Naive B cell (primary cell): ENCODE data around the gene TMEM217. TPM values are rescaled to one million over a fixed set of nuclear protein-coding genes. Genes with fewer than 3 reads are reported as not detected.

Source experiments
- ATAC-seq, 2 donors: fragments of 150-1000 bp; cut with Tn5 transposase; 2 replicates each; pipeline ENCODE4 v1.10.0; 2021; ENCODE audit warnings: low read depth in 2 of 2, mild to moderate bottlenecking in 2 of 2, moderate library complexity in 2 of 2
- DNase-seq: peaks from one replicate; pipeline ENCODE4 v3.0.0; 2022
- H3K27ac Mint-ChIP-seq, 6 donors: one replicate each; pipeline ENCODE4 v1.8.0; 2020 to 2022; ENCODE audit warnings: mild to moderate bottlenecking in 6 of 6, mixed read lengths in 6 of 6, moderate library complexity in 5 of 6, inconsistent platforms in 2 of 6
- H3K27me3 Mint-ChIP-seq, 3 donors: one replicate each; pipeline ENCODE4 v1.8.0; 2021 to 2022; ENCODE audit warnings: mixed read lengths in 3 of 3, mild to moderate bottlenecking in 1 of 3
- H3K36me3 Mint-ChIP-seq, 2 donors: one replicate each; pipeline ENCODE4 v1.8.0; 2020 to 2022; ENCODE audit warnings: mixed read lengths in 2 of 2, inconsistent platforms in 1 of 2, mild to moderate bottlenecking in 1 of 2
- H3K4me1 Mint-ChIP-seq, 3 donors: one replicate each; pipeline ENCODE4 v1.8.0; 2020 to 2022; ENCODE audit warnings: mixed read lengths in 3 of 3, inconsistent platforms in 1 of 3, mild to moderate bottlenecking in 1 of 3, moderate library complexity in 1 of 3
- H3K4me3 Mint-ChIP-seq, 8 donors: one replicate each; pipeline ENCODE4 v1.8.0; 2020 to 2022; ENCODE audit warnings: mild to moderate bottlenecking in 8 of 8, mixed read lengths in 8 of 8, moderate library complexity in 8 of 8, inconsistent platforms in 2 of 8
- H3K9me3 Mint-ChIP-seq, 7 donors: one replicate each; pipeline ENCODE4 v1.8.0; 2020 to 2022; ENCODE audit warnings: mixed read lengths in 7 of 7, mild to moderate bottlenecking in 5 of 7, inconsistent platforms in 2 of 7, moderate library complexity in 1 of 7
- polyA plus RNA-seq, 6 donors: library from polyadenylated mRNA; unstranded; fragments of 300-500 nt; fragmentation: Illumina TruSeq; gene quantifications; one replicate each; pipeline ENCODE4 v1.2.3, GENCODE V29; 2021; ENCODE audit warnings: low read depth in 6 of 6

TMEM217 gene
- polyA plus RNA-seq, 6 donors from 2014 or later, result 0.18 to 0.96 (median 0.32) TPM; not detected in 3

DNA sequence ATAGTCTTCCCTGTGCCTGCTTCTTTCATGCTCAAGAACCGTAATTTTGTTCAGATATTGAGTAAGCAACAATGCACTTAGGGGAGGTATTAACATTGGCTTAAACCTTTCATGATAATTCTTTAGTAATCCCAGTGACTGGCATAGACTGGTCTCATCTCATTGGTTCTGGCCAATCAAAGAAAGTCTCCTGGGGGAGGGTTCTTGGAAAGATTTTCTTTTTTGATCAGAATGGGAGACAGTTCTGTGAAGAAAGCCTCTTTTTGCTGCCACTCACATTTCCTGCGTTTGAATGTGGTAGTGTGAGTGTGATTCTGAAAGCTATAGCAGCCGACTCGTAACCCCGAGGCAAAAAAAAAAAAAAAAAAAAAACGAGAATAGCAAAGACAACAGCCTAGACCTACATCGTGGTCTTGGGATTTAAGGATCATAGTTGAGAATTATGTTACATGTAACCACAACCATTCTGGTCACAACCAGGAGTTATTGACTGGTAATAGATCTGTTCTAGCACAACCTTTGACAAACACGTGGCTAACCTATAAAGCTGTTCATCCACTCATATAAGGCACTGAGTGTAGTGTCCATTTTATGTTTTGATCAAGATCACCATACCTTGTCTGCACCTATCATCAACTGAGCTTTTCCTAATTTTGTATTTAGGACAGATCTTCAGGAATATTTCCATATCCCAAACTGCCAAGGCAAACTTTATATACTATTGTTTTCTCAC, 15.1 kb upstream of the TMEM217 start:
- H3K36me3 Mint-ChIP-seq, result peaks cover 0 to 6% of the 10 kb centered on the region in 2 donors
- no peaks in the 10 kb centered on the region for H3K9me3 Mint-ChIP-seq
- no peak for DNase-seq
- peaks cover 23 to 44% (median 36%) of the 10 kb centered on the region in 3 donors for H3K4me1 Mint-ChIP-seq
- H3K27me3 Mint-ChIP-seq, result no peaks in the 10 kb centered on the region
- no peak for ATAC-seq
- H3K4me3 Mint-ChIP-seq, result no peak overlapping the region
- H3K27ac Mint-ChIP-seq, result peak overlapping the region in 1 of 6 donors; percentile 22

GRCh38 chr6:37269105-37269504, 11.2 kb upstream of the TMEM217 start:
- ATAC-seq, result no peak
- Mint-ChIP-seq H3K36me3 (peaks cover 0 to 6% of the 10 kb centered on the region in 2 donors), H3K9me3 (peaks cover 0 to 2% (median 0%) of the 10 kb centered on the region in 7 donors), H3K27me3 (no peaks in the 10 kb centered on the region), H3K27ac (peak overlapping the region in 1 of 6 donors; percentile 12), H3K4me1 (peaks cover 16 to 29% (median 22%) of the 10 kb centered on the region in 3 donors), H3K4me3 (no peak overlapping the region)
- DNase-seq, result no peak

GRCh38 chr6:37265860-37266259, 7.9 kb upstream of the TMEM217 start:
- peaks cover 0 to 10% of the 10 kb centered on the region in 2 donors for H3K36me3 Mint-ChIP-seq

DNA sequence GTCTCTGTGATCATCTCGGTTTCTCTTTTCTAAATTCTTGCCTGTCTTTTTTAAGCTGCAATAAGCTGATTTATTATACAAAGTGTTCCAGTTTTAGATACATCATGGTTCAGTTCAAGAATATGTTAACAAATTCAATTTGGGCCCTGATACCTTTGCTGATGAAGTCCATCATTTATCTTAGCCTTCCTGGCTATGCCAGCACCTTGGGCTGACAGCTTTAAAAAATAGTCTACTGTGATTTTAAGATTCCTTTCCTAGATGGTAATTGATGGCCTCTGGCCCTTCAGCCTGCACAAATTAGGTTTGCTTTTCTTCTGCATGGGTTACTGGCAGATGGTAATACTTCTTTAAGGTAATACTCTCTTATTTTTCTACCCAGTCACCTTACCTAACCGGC, 7.1 kb upstream of the TMEM217 start:
- no peak overlapping the region for H3K4me3 Mint-ChIP-seq
- H3K9me3 Mint-ChIP-seq, result peaks cover 0 to 2% (median 0%) of the 10 kb centered on the region in 7 donors
- DNase-seq (no peak), ATAC-seq (no peak)
- H3K36me3 Mint-ChIP-seq, result peaks cover 0 to 10% of the 10 kb centered on the region in 2 donors
- peaks cover 21 to 32% (median 22%) of the 10 kb centered on the region in 3 donors for H3K4me1 Mint-ChIP-seq
- H3K27me3 Mint-ChIP-seq, result no peaks in the 10 kb centered on the region
- peak overlapping the region in 1 of 6 donors; percentile 62 for H3K27ac Mint-ChIP-seq

More at GRCh38 chr6:37265860-37266259, 7.9 kb upstream of the TMEM217 start:
- ATAC-seq (no peak), DNase-seq (no peak)
- no peak overlapping the region for H3K27ac Mint-ChIP-seq
- H3K4me1 Mint-ChIP-seq, result peaks cover 23 to 32% (median 23%) of the 10 kb centered on the region in 3 donors
- H3K9me3 Mint-ChIP-seq, result peaks cover 0 to 2% (median 0%) of the 10 kb centered on the region in 7 donors
- no peak overlapping the region for H3K4me3 Mint-ChIP-seq
- no peaks in the 10 kb centered on the region for H3K27me3 Mint-ChIP-seq

DNA sequence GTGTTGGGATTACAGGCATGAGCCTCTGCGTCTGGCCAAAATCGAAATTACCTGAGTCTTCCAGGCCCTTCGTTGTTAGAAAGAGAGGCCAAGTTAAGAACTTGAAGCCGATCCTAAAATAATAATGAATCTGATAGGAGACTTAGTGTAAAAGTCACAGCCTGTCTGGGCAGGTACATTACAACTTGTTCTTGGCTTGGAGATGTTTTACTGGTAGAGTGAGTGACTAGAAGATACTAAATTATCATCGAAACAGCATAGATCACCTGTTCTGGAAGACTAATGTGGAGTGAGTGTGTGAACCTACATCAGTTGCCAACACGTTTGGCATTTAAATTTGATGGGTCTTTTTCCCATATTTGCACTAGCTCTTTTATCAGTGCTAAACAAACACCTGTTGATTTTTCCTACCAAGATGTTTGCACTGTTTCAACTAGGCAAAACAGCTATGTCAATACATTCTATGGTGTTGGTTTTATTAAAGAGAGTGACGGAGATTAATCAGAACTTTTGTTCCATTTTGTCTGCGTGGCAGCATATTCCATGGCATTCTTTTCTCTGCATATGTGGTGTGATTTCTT, 4.6 kb upstream of the TMEM217 start:
- no peaks in the 10 kb centered on the region for H3K9me3 Mint-ChIP-seq
- no peak overlapping the region for H3K4me3 Mint-ChIP-seq
- no peaks in the 10 kb centered on the region for H3K27me3 Mint-ChIP-seq
- peaks cover 0 to 4% of the 10 kb centered on the region in 2 donors for H3K36me3 Mint-ChIP-seq
- no peak overlapping the region for H3K27ac Mint-ChIP-seq
- ATAC-seq (no peak), DNase-seq (no peak)
- H3K4me1 Mint-ChIP-seq, result peaks cover 31 to 49% (median 35%) of the 10 kb centered on the region in 3 donors

GRCh38 chr6:37261198-37261597, 3.3 kb upstream of the TMEM217 start:
- no peak for DNase-seq
- H3K4me1 Mint-ChIP-seq, result peaks cover 40 to 56% (median 42%) of the 10 kb centered on the region in 3 donors
- no peak overlapping the region for H3K4me3 Mint-ChIP-seq
- no peak overlapping the region for H3K27ac Mint-ChIP-seq
- no peaks in the 10 kb centered on the region for H3K9me3 Mint-ChIP-seq
- ATAC-seq, result no peak
- peaks cover 0 to 4% of the 10 kb centered on the region in 2 donors for H3K36me3 Mint-ChIP-seq
- H3K27me3 Mint-ChIP-seq, result no peaks in the 10 kb centered on the region

GRCh38 chr6:37260444-37260843, 2.5 kb upstream of the TMEM217 start:
- Mint-ChIP-seq H3K36me3 (peaks cover 0 to 4% of the 10 kb centered on the region in 2 donors), H3K4me1 (peaks cover 33 to 55% (median 39%) of the 10 kb centered on the region in 3 donors), H3K27ac (peak overlapping the region in 1 of 6 donors; percentile 15), H3K9me3 (no peaks in the 10 kb centered on the region), H3K27me3 (no peaks in the 10 kb centered on the region), H3K4me3 (peak overlapping the region in 1 of 8 donors; percentile 10)
- DNase-seq (no peak), ATAC-seq (no peak)

- H3K36me3 Mint-ChIP-seq, result peaks cover 0 to 4% of the 10 kb centered on the region in 2 donors
- peak overlapping the region in 1 of 8 donors; percentile 84 for H3K4me3 Mint-ChIP-seq
- H3K27me3 Mint-ChIP-seq, result no peaks in the 10 kb centered on the region
- DNase-seq (no peak), ATAC-seq (no peak)
- H3K9me3 Mint-ChIP-seq, result no peaks in the 10 kb centered on the region
- peaks cover 31 to 51% (median 35%) of the 10 kb centered on the region in 3 donors for H3K4me1 Mint-ChIP-seq
- peak overlapping the region in 3 of 6 donors; percentile 15 to 97 (median 93) for H3K27ac Mint-ChIP-seq
Observed at GRCh38 chr6:37260040-37260439, 2.1 kb upstream of the TMEM217 start.

- DNase-seq, result no peak
- H3K36me3 Mint-ChIP-seq, result peaks cover 0 to 4% of the 10 kb centered on the region in 2 donors
- peak overlapping the region; percentile 15 to 97 (median 92) for H3K27ac Mint-ChIP-seq
- H3K27me3 Mint-ChIP-seq, result no peaks in the 10 kb centered on the region
- peaks cover 26 to 47% (median 28%) of the 10 kb centered on the region in 3 donors for H3K4me1 Mint-ChIP-seq
- peak overlapping the region; percentile 33 to 96 (median 89) for H3K4me3 Mint-ChIP-seq
- ATAC-seq, result no peak
- H3K9me3 Mint-ChIP-seq, result no peaks in the 10 kb centered on the region
Observed at GRCh38 chr6:37259191-37259590, 1.2 kb upstream of the TMEM217 start.

DNA sequence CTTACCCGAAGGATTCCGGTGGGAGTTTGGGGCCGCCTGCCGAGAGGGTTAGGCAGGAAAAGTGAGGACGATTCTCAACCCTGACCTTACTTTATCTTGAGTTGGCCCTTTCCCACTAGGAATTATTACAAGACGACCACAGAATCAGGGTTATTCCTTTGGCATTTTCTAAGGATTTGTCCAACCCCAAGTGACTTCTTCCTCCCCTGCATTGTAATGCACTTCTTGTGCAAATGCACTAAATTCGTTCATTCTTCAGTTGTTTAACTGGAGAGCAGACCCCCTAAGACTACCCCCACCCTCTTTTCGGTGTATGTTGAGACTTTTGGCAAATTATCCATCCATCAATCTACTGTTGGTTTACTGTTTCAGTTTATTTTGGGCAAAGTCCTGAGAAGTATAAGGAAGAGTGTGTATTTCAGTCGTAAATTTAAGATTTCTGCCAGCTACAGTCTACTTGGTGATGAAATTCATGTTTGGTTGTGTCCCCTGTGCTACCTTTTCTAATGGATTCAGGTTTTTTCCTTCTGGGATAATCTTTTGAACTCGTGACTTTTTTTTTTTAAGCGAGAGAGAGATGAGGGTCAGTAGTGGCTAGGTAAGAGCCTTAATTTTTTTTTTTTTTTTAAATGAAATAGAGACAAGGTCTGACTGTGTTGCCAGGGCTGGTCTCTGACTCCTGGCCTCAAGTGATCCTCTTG, 611 bp upstream of the TMEM217 start:
- peaks cover 0 to 4% of the 10 kb centered on the region in 2 donors for H3K36me3 Mint-ChIP-seq
- DNase-seq (no peak), ATAC-seq (no peak)
- peak overlapping the region; percentile 84 to 96 (median 94) for H3K4me3 Mint-ChIP-seq
- peak overlapping the region; percentile 73 to 99 (median 96) for H3K27ac Mint-ChIP-seq
- H3K27me3 Mint-ChIP-seq, result no peaks in the 10 kb centered on the region
- H3K9me3 Mint-ChIP-seq, result no peaks in the 10 kb centered on the region
- H3K4me1 Mint-ChIP-seq, result peaks cover 26 to 44% (median 28%) of the 10 kb centered on the region in 3 donors

GRCh38 chr6:37257320-37257633, 667 bp downstream of the TMEM217 start:
- H3K4me1 Mint-ChIP-seq, result peaks cover 22 to 32% (median 28%) of the 10 kb centered on the region in 3 donors
- H3K27me3 Mint-ChIP-seq, result peaks cover 0 to 5% (median 0%) of the 10 kb centered on the region in 3 donors
- H3K36me3 Mint-ChIP-seq, result no peaks in the 10 kb centered on the region

GRCh38 chr6:37256692-37257319, 1.1 kb downstream of the TMEM217 start:
- no peak for ATAC-seq
- peak overlapping the region in 4 of 6 donors; percentile 81 to 96 (median 87) for H3K27ac Mint-ChIP-seq
- H3K9me3 Mint-ChIP-seq, result no peaks in the 10 kb centered on the region
- peaks cover 0 to 5% (median 0%) of the 10 kb centered on the region in 3 donors for H3K27me3 Mint-ChIP-seq
- peak overlapping the region in 6 of 8 donors; percentile 84 to 96 (median 94) for H3K4me3 Mint-ChIP-seq
- no peaks in the 10 kb centered on the region for H3K36me3 Mint-ChIP-seq
- peaks cover 22 to 32% (median 28%) of the 10 kb centered on the region in 3 donors for H3K4me1 Mint-ChIP-seq
- DNase-seq, result no peak

More at GRCh38 chr6:37257320-37257633, 667 bp downstream of the TMEM217 start:
- Mint-ChIP-seq H3K4me3 (peak overlapping the region; percentile 84 to 96 (median 94)), H3K27ac (peak overlapping the region in 5 of 6 donors; percentile 81 to 99 (median 96)), H3K9me3 (no peaks in the 10 kb centered on the region)
- DNase-seq (no peak), ATAC-seq (no peak)

GRCh38 chr6:37254881-37255280, 3.1 kb downstream of the TMEM217 start:
- H3K36me3 Mint-ChIP-seq, result no peaks in the 10 kb centered on the region
- DNase-seq (no peak), ATAC-seq (no peak)
- H3K27ac Mint-ChIP-seq, result peak overlapping the region in 1 of 6 donors; percentile 54
- H3K4me1 Mint-ChIP-seq, result peaks cover 19 to 29% (median 28%) of the 10 kb centered on the region in 3 donors
- H3K4me3 Mint-ChIP-seq, result peak overlapping the region in 3 of 8 donors; percentile 19 to 76 (median 69)
- H3K27me3 Mint-ChIP-seq, result peaks cover 0 to 5% (median 0%) of the 10 kb centered on the region in 3 donors
- no peaks in the 10 kb centered on the region for H3K9me3 Mint-ChIP-seq
